Prostate gland (tissue), 2 donors: ENCODE results near the gene CLNK. TPM values are rescaled to one million over a fixed set of nuclear protein-coding genes. Genes with fewer than 3 reads are reported as not detected.

Experiments
- DNase-seq: peaks from one replicate; pipeline ENCODE4 v3.0.0-alpha.2; 2019; ENCODE audit warnings: low spot score
- H3K27ac ChIP-seq, 2 donors: fragments of 200-600 bp; sonication (generic); 2 replicates each; pipeline ENCODE4 v1.5.1; 2017 to 2019
- H3K27me3 ChIP-seq: fragments of 200-600 bp; sonication (generic); replicated peaks from 2 replicates; pipeline ENCODE4 v1.5.1; 2019; ENCODE audit not compliant: insufficient read depth
- H3K36me3 ChIP-seq, 2 donors: fragments of 200-600 bp; sonication (generic); 1 replicate in 1 of 2; 2 replicates in 1 of 2; pipeline versions ENCODE4 v1.5.1 to v1.8.1; 2017 to 2019
- H3K4me1 ChIP-seq: fragments of 200-600 bp; sonication (generic); replicated peaks from 2 replicates; pipeline ENCODE4 v1.5.1; 2019
- H3K4me3 ChIP-seq, 2 donors: fragments of 200-600 bp; sonication (generic); 2 replicates each; pipeline ENCODE4 v1.5.1; 2017 to 2019
- H3K9me3 ChIP-seq: fragments of 200-600 bp; sonication (generic); 2 replicates; pipeline ENCODE4 v1.5.1; 2017
- POLR2A ChIP-seq: fragments of 450-650 bp; IDR thresholded peaks from one replicate; pipeline ENCODE4 v1.6.1; 2016; ENCODE audit warnings: antibody characterized with exemption, mild to moderate bottlenecking
- POLR2AphosphoS5 ChIP-seq: sonication (generic); formaldehyde crosslinking; IDR thresholded peaks from one replicate; pipeline ENCODE4 v1.6.1; 2017; ENCODE audit warnings: antibody characterized with exemption
- WGBS: methylation state at CpG from one replicate; pipeline ENCODE4 v1.1.5; 2018; 5-methylcytosine and 5-hydroxymethylcytosine counted together
- intact Hi-C: fragments of 100-400 bp; cut with DNase I; formaldehyde crosslinking; loops from one replicate; pipeline ENCODE4 v1.14.2; 2022
- total RNA-seq, 2 donors: library from RNA; depleted of rRNA; stranded (reverse); fragments of >200 nt; gene quantifications; one replicate each; pipeline ENCODE4 v1.1.0, GENCODE V29; 2016
- TF ChIP-seq, protein P1 (sequence below), 4 experiments: fragments of 200-600 bp in 2 of 4; fragments of 450-650 bp in 2 of 4; sonication (generic) in 2 of 4; IDR thresholded peaks; 1 replicate in 3 of 4; 2 replicates in 1 of 4; pipeline ENCODE4 v1.5.1; 2016 to 2019; ENCODE audit warnings: antibody characterized with exemption in 4 of 4, mild to moderate bottlenecking in 2 of 4, moderate library complexity in 2 of 4

Gene CLNK
- total RNA-seq, 2 donors from 2014 or later = not detected

DNA sequence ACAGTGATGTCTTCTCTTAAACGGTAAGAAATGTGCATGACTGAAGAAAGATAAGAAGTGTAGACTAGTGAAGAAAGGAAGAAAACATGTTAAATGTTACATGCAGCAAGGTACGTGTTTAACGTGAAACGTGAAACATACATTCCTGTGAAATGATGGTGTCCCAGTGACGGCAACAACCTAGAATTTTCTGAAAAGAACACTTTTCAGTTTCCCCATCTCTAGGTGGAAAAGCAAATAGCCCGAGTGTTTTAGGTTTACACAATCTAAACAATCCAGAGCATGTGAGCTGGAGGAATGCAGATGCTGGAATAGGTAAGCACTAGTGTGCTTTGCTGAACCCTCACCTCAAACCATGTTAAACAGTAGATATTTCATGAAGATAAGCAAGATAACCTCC is 60.7 kb downstream of the CLNK start:
- Histone ChIP-seq H3K4me3 (no peak overlapping the region), H3K27me3 (no peaks in the 10 kb centered on the region), H3K9me3 (no peaks in the 10 kb centered on the region), H3K36me3 (no peaks in the 10 kb centered on the region), H3K4me1 (no peaks in the 10 kb centered on the region), H3K27ac (no peak overlapping the region)
- 69% methylated on average over 6 of the region's 6 CpGs for WGBS
- DNase-seq = no peak
- intact Hi-C loops = no loop called here
- TF ChIP-seq, protein P1, sequence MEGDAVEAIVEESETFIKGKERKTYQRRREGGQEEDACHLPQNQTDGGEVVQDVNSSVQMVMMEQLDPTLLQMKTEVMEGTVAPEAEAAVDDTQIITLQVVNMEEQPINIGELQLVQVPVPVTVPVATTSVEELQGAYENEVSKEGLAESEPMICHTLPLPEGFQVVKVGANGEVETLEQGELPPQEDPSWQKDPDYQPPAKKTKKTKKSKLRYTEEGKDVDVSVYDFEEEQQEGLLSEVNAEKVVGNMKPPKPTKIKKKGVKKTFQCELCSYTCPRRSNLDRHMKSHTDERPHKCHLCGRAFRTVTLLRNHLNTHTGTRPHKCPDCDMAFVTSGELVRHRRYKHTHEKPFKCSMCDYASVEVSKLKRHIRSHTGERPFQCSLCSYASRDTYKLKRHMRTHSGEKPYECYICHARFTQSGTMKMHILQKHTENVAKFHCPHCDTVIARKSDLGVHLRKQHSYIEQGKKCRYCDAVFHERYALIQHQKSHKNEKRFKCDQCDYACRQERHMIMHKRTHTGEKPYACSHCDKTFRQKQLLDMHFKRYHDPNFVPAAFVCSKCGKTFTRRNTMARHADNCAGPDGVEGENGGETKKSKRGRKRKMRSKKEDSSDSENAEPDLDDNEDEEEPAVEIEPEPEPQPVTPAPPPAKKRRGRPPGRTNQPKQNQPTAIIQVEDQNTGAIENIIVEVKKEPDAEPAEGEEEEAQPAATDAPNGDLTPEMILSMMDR (IDR thresholded peaks at IDR 0.05) = no peak
- TF ChIP-seq POLR2AphosphoS5 (no peak), POLR2A (no peak)

DNA sequence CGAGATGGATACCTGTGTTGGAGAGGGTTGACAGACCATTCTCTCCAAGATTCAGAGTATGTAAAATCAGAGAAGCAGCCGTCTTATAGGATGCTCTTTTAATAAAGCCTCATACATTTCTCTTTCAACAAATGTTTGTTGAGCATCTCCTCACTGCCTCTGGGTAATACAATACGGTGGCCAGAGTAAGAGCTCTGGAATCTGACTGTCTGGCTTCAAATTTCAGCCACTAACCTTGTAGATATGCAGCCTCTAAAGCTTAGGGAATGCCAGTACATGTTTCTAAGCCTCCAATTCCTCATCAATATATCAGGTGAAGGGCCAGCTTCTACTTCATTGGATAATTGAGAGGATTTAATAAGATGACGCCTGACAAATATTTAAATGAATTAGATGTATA is 61.3 kb downstream of the CLNK start:
- 62% methylated on average over 4 of the region's 4 CpGs for WGBS
- TF ChIP-seq, protein P1 (IDR thresholded peaks at IDR 0.05) = no peak
- no peak for TF ChIP-seq POLR2A
- TF ChIP-seq POLR2AphosphoS5 = no peak
- no peak overlapping the region for H3K27ac ChIP-seq
- no peaks in the 10 kb centered on the region for H3K36me3 ChIP-seq
- intact Hi-C loops = no loop called here
- no peaks in the 10 kb centered on the region for H3K27me3 ChIP-seq
- no peaks in the 10 kb centered on the region for H3K4me1 ChIP-seq
- no peak overlapping the region for H3K4me3 ChIP-seq
- no peak for DNase-seq
- H3K9me3 ChIP-seq = no peaks in the 10 kb centered on the region

DNA sequence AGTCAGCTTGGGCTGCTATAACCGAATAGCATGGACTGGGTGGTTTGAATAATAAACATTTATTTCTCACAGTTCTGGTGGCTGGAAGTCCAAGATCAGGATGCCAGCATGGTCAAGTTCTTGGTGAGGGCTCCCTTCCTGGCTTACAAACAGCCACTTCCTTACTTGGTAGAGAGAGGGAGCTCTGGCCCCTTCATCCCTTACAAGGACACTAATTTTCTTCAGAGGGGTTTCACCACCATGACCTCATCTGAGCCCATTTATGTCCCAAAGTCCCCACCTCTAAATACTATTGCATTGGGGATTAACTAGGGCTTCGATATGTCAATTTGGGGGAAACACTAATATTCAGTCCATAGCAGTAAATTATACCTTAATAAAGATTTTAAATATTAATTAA is 61.8 kb downstream of the CLNK start:
- no peak for DNase-seq
- Histone ChIP-seq H3K9me3 (no peaks in the 10 kb centered on the region), H3K4me3 (no peak overlapping the region), H3K27ac (no peak overlapping the region), H3K27me3 (no peaks in the 10 kb centered on the region), H3K4me1 (no peaks in the 10 kb centered on the region), H3K36me3 (no peaks in the 10 kb centered on the region)
- WGBS = 93% methylated on average over 2 of the region's 2 CpGs
- intact Hi-C loops = no loop called here
- TF ChIP-seq POLR2A = no peak
- TF ChIP-seq, protein P1 (IDR thresholded peaks at IDR 0.05) = no peak
- no peak for TF ChIP-seq POLR2AphosphoS5

DNA sequence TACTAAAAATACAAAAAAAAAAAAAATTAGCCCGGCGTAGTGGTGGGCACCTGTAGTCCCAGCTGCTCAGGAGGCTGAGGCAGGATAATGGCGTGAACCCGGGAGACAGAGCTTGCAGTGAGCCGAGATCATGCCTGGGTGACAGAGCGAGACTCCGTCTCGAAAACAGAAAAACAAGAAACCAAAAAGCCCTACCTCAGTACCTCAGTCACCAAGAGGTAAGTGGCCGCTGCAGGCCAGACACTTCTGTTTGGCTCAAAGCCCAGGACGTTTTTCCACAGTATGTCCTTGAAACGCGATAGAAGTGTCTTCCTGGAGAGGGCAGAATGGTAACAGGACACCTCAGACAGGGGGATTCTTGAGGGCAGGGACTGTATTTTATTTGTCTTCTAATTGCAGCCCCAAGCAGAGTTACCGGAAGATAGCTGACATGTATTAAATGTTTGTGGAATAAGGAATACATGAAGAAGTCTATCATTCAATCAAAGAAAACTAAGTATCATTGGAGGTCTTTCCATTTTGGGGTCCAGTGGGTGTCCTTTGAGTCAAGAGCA is 63.6 kb downstream of the CLNK start:
- TF ChIP-seq POLR2AphosphoS5 = no peak
- no peak for TF ChIP-seq POLR2A
- TF ChIP-seq, protein P1 (IDR thresholded peaks at IDR 0.05) = no peak
- Histone ChIP-seq H3K4me1 (no peaks in the 10 kb centered on the region), H3K27me3 (no peaks in the 10 kb centered on the region), H3K27ac (no peak overlapping the region), H3K36me3 (no peaks in the 10 kb centered on the region), H3K4me3 (no peak overlapping the region), H3K9me3 (no peaks in the 10 kb centered on the region)
- intact Hi-C loops = no loop called here
- no peak for DNase-seq
- 83% methylated on average over 13 of the region's 13 CpGs for WGBS

DNA sequence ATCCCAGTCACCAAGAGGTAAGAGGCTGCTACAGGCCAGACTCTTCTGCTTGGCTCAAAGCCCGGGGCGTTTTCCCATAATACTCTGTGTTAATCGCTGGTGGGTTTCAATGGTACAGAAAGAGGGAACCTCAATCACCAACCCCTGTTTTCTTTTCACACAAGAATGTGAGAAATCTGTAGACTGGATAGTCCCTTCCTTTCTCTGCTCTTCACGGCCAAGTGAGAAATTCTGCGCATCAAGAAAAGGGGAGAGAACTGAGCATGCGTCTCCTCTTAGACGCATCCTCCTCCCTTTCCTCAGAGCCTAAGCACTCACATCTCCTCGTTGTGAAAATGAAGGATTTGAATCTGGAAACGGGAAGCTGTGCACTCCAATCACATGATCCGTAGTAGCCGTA is 64.7 kb downstream of the CLNK start:
- no peak overlapping the region for H3K27ac ChIP-seq
- intact Hi-C loops = no loop called here
- 82% methylated on average over 11 of the region's 11 CpGs for WGBS

More for the DNA sequence above, 64.7 kb downstream of the CLNK start:
- Histone ChIP-seq H3K4me3 (no peak overlapping the region), H3K27me3 (no peaks in the 10 kb centered on the region), H3K36me3 (no peaks in the 10 kb centered on the region), H3K4me1 (no peaks in the 10 kb centered on the region), H3K9me3 (no peaks in the 10 kb centered on the region)
- no peak for TF ChIP-seq POLR2AphosphoS5
- TF ChIP-seq, protein P1 (IDR thresholded peaks at IDR 0.05) = no peak
- no peak for TF ChIP-seq POLR2A
- no peak for DNase-seq
